Measurements from ENCODE around the gene SCN4B. TPM values are rescaled to one million over a fixed set of nuclear protein-coding genes. Genes with fewer than 3 reads are reported as not detected.

SCN4B gene
- total RNA-seq, 1 donor from 2014 or later = not detected

DNA sequence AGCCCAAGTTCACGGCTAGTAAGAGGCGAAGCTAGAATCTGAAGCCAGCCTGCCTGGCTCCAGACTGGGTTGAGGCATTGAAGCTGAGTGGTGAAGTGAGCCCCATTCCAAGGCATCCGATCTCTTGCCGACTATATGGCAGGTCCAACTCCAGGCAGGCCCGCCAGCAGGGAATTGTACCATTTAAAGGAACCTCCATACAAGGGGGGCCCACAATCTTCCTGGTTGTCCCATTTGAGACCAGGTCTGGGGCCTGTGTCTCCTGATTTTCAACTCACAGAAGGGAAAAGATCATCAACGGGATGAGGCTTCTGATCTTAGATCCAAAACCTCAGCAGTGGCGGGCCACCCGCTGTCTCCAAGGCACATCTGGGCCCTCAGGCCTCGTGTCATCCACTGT lies 19.7 kb upstream of the SCN4B start:
- DNase-seq = no peak

DNA sequence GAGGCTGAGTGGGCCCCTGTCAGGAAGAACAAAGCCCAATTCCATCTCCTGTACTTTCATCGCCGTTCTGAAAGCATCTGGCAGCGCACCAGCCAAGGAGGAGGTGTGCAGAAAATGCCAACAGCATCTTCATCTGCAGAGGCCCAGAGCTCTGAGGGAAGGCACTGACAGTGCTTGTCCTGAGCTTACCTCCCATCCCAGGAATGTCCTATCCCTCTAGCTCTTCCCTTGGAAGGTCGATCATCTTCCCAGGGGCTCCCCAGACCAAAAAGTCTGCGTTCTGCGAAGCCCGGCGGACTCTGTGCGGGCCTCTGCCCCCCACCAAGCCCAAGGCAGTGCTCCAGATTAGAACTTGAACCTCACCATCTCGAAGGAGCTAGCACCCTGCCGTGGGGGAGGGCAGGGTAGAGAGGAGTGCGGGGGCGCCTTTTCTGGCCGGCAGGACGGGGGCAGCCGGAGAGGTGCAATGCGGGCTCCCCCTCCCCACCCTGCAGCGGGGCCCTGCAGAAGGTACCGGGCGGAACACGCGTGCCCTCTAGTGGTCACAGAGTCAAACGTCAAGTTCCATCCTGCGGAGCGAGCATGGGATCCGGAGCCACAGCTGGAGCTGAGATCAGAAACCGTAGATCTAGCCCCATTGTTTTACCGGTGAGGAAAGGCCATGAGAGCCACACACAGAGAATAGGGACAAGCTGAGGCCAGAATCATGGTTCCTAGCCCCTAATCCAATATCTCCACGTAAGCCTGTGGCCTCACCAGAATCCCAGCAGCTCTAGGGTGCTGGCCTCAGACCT lies 18.8 kb upstream of the SCN4B start:
- peak; percentile 82 for DNase-seq

DNA sequence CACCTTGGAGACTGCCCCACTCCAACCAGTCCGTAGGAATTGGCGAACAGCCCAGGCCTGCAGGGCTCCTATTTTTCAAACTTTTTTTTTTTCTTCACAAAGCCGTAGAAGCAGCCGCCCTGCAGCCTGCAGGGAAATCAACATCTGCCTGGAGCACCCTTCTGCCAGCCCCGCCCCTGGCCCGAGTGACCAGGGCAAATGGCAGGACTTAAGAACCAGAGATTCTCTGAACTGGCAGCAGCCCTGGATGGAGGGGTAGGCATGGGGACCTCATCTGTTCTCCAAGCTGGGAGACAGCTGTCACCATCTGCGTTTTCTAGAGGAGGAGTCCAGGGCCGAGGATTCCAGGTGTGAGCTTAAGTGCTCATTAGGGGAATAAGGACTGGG lies 18.3 kb upstream of the SCN4B start:
- no peak for DNase-seq

DNA sequence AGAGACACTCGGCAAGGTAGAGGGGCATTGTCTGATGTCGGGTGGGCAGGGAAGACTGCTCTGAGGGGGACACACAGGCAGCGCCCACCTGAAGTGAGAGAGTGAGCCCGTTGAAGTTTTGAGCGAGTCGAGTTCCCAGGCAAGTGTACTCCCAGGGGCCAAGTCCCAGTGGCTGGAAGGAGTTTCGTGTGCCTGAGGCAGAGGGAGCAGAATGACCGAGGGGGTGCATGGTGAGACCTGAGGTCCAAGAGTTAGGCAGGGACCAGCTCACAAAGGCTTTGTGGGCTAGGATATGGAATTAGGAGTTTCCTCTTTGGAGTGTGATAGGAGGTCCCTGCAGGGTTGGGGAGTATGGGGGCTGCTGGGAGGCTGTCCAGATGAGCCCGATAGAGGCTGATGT lies 17.6 kb upstream of the SCN4B start:
- no peak for DNase-seq

DNA sequence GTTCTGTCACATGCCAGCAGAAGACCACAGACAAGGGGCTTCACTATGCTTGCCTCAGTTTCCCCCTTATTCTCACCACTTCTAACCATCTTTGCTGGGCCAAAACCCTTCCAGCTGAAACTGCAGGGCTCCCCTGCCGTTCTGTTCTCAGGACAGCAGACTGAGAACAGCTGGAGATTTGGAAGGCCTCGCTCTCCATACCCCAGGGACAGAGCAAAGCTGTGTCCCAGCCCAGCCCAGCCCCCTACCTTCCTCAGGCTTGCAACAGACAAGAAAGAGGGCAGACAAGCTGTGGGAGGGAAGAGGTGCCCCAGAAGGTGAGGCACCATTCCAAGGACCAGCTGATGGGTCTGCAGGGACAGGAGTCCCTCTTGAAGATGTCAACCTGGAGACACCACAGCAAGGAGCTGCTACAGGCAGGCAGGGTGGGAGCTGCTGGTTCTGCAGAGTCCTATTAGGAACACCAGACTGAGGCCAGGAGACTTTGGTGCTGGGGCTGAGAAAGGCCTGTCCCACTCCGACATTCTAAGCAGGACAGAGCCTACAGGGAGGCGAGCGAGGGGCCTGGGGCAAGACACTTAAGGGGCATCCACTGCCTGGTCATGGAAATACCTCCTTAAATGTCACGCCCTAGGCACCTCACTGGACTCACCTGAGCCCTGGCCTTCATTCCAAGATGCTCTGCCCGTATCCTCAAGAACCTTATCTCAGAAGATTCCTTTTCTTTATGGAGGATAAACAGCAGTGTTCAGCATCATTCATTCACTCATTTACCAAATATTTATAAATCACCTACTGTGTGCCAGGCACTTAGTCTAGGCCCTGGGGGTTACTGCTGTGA lies 16.9 kb upstream of the SCN4B start:
- DNase-seq = no peak

DNA sequence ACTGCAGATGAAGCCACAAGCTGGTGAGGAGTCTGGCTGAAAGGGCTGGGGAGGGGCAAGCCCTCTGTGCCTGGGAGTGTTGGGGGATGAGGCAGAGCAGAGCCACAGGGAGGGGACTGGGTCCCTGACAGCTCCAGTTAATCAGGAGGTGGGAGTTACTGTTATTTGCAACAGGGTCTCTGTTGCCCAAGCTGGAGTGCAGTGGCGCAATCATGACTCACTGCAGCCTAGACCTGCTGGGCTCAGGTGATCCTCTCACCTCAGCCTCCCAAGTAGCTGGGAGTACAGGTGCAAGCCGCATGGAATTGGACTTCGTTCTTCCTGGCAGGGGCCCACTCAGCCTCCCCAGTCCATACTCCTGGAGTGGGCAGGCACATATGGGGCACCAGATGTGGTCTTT lies 16.1 kb upstream of the SCN4B start:
- DNase-seq = no peak

DNA sequence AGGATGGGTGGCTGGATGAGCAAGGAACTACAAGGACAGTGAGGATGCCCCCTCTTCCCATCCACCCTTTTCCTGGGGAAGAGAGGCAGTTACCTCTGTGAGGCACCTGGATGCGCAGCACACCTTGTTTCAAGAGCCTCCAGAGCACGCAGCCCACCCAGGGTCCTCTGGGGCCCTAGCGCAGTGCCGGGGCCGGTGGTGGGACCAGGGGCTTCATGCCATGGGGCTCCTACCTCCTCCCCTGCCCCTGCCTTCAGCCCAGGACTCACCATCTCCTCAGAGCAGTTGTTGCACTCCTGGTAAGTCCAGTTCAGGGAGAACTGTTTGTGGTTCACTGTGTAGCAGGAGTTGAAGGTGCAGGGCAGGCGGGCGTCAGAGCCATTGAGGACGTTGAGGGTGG lies 15.7 kb upstream of the SCN4B start:
- DNase-seq = no peak

DNA sequence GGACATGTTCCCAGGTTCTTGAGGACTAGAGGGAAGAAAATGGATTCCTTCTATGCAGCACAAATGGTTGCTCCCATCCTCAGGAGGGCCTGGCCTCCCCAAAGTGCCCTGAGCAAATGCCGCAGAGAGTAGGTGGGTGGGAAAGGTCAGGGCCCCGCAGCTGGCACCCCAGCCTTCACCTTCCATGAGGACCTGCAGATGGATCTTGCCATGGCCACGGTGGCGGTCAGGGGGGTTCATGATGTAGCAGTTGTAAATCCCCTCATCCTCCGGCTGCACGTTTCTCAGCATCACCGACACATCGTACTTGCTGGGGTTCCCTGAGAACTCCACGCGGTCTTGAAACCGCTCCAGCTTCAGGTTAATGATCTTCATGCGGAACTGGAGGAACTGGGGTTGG lies 15.3 kb upstream of the SCN4B start:
- no peak for DNase-seq

DNA sequence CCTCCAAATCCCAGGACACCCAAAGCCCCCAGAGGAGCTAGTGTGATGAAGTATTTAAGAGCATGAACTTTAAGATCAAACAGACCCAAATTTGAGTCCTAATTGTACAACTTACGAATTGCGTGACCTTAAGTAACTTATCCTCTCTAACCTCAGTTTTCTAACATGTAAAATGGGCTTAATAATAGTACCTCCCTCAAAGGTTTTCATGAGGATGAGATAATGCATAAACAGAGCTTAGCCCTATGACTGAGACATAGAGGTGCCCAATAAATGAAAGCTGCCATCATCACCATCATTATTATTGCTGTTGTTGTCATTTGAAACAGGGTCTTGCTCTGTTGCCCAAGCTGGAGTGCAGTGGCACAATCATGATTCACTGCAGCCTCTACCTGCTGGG lies 14.6 kb upstream of the SCN4B start:
- DNase-seq = no peak

DNA sequence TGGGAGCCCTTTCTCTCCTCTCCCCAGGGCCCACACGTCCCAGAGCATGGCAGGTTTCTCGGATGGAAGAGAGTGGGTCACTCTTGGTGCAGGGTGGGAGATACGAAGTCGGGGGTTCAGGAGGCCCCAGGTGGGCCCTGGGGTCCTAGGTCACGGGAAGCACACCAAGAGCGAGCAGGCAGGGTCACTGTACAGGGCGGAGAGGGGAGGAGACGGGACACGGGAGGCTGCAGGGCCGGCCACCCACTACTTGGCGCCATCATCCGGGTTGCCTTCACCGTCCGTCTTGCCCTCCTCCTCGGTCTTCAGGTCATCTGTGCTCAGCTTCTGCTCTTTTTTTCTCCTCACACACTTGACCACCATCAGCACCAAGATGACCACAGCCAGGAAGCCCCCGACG lies 14.0 kb upstream of the SCN4B start:
- no peak for DNase-seq

DNA sequence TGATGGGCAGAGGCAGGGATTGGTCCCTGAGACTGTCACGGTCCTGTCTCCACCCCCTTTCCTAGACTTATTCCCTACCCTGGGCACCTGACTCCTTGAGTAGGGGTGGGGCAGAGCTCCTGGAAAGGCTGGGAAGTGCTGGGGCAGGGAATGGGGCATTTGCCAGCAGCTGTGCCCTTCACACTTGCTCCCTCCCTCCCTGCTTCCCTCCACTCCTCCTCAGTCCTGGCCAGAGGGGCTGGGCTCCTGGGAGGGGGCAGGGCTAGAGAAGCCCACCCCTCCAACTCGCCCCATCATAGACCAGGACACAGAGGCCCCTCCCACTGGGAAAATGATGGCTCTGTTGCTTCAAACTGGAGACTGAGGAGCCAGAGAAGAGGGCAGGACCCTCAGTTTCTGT lies 12.3 kb upstream of the SCN4B start:
- DNase-seq = no peak

DNA sequence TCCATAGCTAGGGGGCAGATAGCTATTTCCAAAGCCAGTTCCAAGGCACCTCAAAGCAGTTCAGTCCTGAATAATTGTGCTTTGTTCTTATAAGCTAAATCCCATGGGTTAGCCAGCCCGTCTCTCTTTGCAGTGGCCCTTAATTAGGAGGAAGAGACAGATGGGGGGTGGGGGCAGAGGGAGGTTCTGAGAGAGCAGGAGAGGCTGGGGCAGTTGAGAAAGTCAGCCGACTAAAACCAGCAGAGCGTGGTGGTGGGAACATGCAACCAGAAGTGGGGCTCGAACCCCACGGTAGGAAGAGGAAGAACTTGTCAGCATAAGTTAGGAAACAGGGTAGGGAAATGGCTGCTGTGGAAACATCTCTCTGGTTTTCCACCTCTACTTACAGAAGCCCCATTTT lies 10.9 kb upstream of the SCN4B start:
- no peak for DNase-seq

DNA sequence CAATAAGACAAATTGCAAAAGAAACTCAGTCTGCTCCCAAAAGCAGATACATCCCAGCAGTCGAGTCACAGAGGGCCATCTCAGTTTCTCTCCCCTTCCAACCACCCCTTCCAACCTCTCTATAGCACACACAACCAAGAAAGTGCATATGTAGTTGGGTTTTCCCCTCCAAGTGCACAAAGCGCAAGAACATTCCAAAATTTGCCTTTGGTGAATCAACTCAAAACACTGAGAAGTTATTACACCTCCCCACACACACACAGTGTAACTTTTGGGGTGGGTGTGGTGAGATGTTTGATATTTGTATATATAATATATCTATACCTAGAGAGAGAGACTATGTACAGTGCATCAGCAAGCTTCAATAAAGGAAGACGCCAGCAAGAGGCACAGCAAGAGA lies 10.2 kb upstream of the SCN4B start:
- DNase-seq = no peak

DNA sequence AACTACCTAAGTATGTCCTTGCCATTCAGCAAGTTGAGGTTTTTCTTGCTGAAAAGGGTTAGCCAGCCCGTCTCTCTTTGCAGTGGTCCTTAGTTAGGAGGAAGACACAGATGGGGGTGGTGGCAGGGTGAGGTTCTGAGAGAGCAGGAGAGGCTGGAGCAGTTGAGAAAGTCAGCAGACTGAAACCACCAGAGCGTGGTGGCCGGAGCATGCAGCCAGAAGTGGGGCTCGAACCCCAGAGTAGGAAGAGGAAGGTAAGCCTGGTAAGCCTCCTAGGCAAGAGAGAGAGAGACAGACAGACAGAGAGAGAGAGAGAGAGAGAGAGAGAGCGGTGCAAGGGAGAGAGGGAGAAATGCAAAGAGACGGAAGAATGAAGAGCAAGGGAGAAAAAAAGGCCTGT lies 9.2 kb upstream of the SCN4B start:
- no peak for DNase-seq

DNA sequence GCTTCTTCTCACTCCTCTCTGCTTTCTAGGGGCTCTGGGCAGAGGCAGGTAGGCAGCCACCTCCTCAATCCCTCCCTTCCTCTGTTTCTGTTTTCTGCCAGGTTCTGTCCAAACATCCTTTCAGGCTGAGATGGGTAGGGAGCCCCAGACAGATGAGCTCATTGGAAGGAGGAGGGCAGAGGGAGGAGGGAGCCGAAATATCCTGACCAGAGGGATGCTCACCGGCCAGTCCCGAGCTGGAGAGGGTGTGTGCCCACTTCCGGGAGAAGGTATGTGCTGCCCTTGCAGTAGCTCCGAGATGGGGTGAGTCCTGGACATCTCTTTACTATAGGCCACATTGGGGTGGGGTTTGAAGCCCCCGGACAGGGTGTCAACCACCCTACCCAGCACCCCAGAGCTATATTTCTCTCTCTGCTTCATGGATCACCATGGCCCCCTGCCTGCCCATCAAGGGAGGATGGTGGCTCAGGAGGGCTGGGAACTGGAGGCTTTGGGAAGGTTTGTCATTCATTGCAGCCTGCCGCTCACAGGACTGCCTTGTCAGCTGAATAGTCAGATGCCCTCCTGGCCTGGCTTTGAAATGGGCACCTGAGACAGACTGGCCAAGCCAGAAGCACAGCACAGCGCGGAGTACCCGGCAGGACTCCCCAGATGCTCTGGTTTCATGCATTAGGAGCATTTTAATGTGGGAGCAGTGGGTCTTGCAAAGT lies 4.7 kb upstream of the SCN4B start:
- DNase-seq = no peak

DNA sequence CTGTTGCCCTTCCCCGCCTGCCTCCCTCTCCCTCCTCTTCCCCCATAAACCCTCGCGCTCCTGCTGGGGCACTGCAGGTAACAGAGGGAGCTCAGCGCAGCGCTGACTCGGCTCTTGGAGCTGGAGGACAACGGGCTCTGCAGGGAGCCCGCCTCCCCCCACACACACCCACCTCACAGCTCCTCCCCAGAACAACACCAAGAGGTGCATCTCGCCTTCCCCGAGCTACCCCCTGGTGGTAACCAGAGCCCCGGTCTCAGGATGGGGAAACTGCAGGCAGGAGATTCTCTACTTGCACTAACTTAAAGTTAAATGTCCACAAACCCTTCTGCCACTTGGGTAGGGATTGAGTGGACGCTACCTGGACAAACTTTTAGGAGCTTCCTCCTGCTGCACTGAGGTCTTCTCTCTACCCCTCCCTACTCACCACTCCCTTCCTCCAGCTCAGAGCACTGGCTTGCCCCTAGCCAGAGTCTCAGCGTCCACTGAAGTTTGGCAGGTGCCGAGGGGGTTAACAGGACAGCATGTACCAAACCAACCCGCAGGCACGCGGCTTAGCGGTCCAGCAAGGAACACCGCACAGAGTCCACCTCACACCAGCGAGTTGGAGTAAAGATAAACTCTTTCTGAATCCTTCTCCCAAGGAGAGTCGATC lies 4.0 kb upstream of the SCN4B start:
- DNase-seq = no peak

DNA sequence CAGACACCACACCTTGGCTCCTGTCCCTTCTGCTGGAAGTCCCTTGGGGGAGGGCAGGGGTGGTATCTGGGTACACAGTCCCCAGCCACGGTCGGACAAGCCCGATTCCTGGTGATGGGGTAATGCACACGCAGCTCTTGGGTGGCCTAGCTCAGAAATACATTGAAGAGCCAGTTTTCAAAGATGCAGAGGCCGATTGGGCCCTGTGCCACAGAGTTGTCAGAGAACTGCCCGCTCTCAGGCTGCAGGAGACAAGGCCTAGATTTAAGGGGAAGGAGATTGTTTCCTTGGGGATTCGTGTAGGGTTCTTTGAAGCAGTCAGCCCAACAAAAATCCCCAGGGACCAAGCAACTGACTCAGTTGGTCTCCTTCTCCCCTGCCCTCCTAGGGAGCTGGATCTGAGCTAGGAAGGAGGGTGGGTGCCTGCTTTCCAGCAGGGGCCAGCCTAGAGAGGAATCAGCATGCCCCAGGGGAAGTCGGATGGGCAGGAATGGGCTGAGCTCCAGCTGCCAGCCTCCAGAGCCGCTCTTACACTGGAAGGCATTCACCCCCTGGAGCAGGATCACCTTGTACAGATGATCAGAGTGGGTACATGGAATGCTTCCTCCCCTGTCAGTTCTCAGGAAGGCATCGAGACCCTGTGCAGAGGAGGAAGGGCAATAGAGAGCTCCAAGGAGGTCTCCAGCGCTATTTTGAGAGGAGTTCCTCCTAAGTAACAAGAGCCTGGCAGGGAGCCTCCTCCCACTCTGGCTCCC lies 3.3 kb upstream of the SCN4B start:
- DNase-seq = no peak

DNA sequence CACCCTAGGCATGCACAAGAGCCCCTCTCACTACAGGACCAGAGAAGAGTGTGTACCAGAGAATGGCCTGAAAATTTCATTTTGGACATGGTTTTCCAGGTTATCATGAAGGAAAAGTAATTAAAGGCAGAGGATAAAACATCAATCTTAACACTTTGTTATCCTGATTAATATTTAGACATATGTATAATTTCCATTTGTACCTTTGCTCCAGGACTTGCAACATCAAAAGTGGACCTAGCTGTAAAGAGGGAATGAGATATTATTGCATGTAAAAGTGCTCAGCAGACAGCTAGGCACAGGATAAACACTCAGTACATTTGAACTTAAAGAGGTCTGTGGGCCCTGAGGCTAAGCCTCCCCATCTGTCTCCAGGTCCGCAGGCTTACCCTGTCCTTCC lies 2.0 kb upstream of the SCN4B start:
- DNase-seq = no peak

DNA sequence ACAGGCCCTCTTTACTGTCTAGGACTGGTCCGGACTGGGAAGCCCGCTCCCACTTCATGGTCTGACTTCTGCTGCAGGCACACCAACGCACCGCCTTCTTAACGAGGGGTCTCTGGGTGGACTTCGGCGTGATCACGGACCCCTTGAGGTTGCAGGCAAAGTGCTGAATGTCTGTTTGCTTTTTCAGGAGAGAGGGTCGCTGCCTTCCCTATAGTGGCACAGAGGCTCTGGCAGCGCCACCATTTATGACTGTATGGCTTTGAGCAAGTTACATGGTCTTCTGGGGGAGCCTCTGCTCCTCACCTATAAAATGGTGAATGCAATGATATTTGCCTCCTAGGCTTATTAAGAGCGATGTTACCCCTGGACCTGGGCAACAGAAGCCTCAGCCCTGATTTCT lies 1.4 kb upstream of the SCN4B start:
- no peak for DNase-seq

DNA sequence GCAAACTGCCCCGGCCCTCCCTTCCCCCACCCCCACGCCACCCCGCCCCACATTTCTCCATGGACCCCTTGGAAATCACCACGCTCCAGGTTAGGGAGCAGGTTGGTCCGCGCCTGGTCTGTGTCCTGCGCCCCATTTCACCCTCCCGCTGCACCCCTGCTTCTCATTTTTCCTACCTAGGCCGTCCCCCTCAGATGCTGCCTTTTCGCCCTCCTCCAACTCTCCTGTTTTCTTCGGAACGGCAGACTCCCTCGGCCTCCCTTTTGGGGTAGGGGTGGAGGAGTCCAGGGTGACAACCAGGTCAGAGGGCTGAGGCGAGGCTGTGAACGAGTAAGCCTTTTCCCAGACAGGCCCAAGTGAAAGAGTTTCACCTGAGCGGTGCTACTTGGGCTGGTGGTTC lies 893 bp upstream of the SCN4B start:
- no peak for DNase-seq

DNA sequence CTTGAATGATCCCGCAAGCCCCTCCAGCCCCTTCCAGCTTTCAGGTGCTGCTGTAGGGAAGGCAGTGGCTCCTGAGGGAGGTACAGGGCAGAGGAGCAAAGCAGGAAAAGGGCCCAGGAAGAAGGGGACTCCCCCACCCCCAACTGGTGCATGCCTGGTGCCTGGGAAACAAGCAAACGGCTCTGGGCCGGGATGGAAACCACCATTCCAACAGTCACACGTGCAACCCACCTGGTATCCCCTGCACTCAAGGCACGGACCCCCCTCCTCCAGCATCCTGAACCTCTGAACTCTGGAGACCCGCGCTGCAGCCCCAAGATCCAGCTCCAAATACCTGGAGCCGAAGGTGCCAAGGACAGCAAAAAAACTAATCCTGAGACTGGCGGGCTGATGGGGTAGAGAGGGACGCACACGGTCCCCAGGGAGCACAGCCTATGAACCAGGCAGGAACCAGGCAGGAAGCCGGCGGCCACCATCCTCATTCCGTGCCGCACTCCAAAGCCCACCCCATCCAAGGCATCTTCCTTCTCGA lies 537 bp downstream of the SCN4B start:
- no peak for DNase-seq

DNA sequence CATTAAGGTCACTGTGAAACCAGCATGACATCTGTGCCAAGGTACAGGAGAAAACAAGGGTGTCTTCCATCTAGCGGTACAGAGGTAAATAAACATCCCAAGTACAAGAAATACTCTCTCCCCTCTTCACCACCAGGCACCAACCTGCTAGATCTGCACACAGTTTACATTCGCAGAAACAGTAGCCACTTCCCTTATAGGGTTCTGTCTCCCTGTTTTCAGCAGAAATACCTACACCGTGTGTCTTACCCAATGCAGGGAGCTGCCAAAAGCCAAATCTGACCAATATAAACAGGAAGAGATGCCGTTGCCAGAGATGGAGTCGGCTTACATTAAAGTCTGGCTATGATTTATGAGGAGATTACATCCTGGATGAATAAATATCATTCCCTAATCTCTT lies 1.2 kb downstream of the SCN4B start:
- no peak for DNase-seq

Measured in dermis blood vessel endothelial cell (primary cell).